GM23338 (cell line): ENCODE results near the gene DNAH10.

Experiments used
- CREB1 ChIP-seq: fragments of 250-450 bp; sonication (Bioruptor Pico); IDR thresholded peaks from 2 replicates; pipeline ENCODE4 v1.5.0; 2020; ENCODE audit warnings: low read depth, mild to moderate bottlenecking, moderate library complexity
- EZH2 ChIP-seq: fragments of 200-600 bp; sonication (generic); IDR thresholded peaks from one replicate; pipeline ENCODE4 v1.8.0; 2017; ENCODE audit warnings: antibody characterized with exemption, mild to moderate bottlenecking, low read depth; ENCODE audit not compliant: unreplicated experiment
- EZH2phosphoT487 ChIP-seq: fragments of 200-600 bp; sonication (generic); IDR thresholded peaks from one replicate; pipeline ENCODE4 v1.8.1; 2018; ENCODE audit warnings: antibody characterized with exemption; ENCODE audit not compliant: unreplicated experiment
- JUNB ChIP-seq: IDR thresholded peaks from one replicate; pipeline ENCODE4 v1.6.1; 2016; ENCODE audit warnings: antibody characterized with exemption; ENCODE audit not compliant: unreplicated experiment
- NANOG ChIP-seq: IDR thresholded peaks from 2 replicates; pipeline ENCODE4 v1.6.1; 2016; ENCODE audit warnings: antibody characterized with exemption, borderline replicate concordance
- POLR2AphosphoS5 ChIP-seq: IDR thresholded peaks from 2 replicates; pipeline ENCODE4 v1.6.1; 2016; ENCODE audit warnings: antibody characterized with exemption, low read depth
- STAT1 ChIP-seq: IDR thresholded peaks from one replicate; pipeline ENCODE4 v1.6.1; 2016; ENCODE audit warnings: antibody characterized with exemption; ENCODE audit not compliant: unreplicated experiment
- ZNF114 ChIP-seq: fragments of 250-450 bp; sonication (Bioruptor Pico); IDR thresholded peaks from 2 replicates; pipeline ENCODE4 v1.5.0; 2020; ENCODE audit warnings: mild to moderate bottlenecking, moderate library complexity
- ZNF331 ChIP-seq: fragments of 250-450 bp; sonication (Bioruptor Pico); IDR thresholded peaks from 2 replicates; pipeline ENCODE4 v1.5.0; 2020; ENCODE audit warnings: low read depth, mild to moderate bottlenecking, moderate library complexity
- TF ChIP-seq, protein P1 (sequence below), 2 experiments: fragments of 200-600 bp in 1 of 2; sonication (generic) in 1 of 2; conservative IDR thresholded peaks; 2 replicates each; pipeline versions ENCODE4 v1.5.1 to v1.6.1; 2016 to 2017; ENCODE audit warnings: antibody characterized with exemption in 2 of 2, low read depth in 2 of 2, mild to moderate bottlenecking in 2 of 2, moderate library complexity in 1 of 2
- TF ChIP-seq, protein P2 (sequence below): IDR thresholded peaks from one replicate; pipeline ENCODE4 v1.6.1; 2018; ENCODE audit warnings: antibody characterized with exemption; ENCODE audit not compliant: unreplicated experiment
- TF ChIP-seq, protein P3 (sequence below): fragments of 250-450 bp; sonication (Bioruptor Pico); IDR thresholded peaks from 2 replicates; pipeline ENCODE4 v1.5.0; 2020; ENCODE audit warnings: mild to moderate bottlenecking, moderate library complexity
- TF ChIP-seq, protein P4 (sequence below): IDR thresholded peaks from 2 replicates; pipeline ENCODE4 v1.6.1; 2016; ENCODE audit warnings: antibody characterized with exemption

DNA sequence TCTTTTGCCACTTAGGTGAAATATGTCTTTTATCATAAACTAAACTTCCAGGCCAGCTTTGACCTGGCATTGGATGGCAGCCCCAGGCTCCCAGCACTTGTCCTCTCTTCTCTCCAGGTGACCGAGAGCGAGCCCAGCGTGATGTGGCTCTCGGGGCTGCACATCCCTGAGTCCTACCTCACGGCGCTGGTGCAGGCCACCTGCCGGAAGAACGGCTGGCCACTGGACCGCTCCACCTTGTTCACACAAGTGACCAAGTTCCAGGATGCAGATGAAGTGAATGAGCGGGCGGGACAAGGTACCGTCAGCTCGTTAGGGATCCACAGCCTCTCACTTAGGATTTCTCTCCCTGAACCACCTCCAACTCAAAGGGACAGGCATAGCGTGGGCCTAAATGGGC lies 171.1 kb downstream of the DNAH10 start:
- TF ChIP-seq, protein P1, sequence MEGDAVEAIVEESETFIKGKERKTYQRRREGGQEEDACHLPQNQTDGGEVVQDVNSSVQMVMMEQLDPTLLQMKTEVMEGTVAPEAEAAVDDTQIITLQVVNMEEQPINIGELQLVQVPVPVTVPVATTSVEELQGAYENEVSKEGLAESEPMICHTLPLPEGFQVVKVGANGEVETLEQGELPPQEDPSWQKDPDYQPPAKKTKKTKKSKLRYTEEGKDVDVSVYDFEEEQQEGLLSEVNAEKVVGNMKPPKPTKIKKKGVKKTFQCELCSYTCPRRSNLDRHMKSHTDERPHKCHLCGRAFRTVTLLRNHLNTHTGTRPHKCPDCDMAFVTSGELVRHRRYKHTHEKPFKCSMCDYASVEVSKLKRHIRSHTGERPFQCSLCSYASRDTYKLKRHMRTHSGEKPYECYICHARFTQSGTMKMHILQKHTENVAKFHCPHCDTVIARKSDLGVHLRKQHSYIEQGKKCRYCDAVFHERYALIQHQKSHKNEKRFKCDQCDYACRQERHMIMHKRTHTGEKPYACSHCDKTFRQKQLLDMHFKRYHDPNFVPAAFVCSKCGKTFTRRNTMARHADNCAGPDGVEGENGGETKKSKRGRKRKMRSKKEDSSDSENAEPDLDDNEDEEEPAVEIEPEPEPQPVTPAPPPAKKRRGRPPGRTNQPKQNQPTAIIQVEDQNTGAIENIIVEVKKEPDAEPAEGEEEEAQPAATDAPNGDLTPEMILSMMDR (conservative IDR thresholded peaks at IDR 0.05; ENCODE audit: low read depth in 2 of 2): no peak
- no peak for TF ChIP-seq EZH2
- no peak for TF ChIP-seq POLR2AphosphoS5
- TF ChIP-seq ZNF331 (CRISPR knock-in tag): no peak
- TF ChIP-seq, protein P2, sequence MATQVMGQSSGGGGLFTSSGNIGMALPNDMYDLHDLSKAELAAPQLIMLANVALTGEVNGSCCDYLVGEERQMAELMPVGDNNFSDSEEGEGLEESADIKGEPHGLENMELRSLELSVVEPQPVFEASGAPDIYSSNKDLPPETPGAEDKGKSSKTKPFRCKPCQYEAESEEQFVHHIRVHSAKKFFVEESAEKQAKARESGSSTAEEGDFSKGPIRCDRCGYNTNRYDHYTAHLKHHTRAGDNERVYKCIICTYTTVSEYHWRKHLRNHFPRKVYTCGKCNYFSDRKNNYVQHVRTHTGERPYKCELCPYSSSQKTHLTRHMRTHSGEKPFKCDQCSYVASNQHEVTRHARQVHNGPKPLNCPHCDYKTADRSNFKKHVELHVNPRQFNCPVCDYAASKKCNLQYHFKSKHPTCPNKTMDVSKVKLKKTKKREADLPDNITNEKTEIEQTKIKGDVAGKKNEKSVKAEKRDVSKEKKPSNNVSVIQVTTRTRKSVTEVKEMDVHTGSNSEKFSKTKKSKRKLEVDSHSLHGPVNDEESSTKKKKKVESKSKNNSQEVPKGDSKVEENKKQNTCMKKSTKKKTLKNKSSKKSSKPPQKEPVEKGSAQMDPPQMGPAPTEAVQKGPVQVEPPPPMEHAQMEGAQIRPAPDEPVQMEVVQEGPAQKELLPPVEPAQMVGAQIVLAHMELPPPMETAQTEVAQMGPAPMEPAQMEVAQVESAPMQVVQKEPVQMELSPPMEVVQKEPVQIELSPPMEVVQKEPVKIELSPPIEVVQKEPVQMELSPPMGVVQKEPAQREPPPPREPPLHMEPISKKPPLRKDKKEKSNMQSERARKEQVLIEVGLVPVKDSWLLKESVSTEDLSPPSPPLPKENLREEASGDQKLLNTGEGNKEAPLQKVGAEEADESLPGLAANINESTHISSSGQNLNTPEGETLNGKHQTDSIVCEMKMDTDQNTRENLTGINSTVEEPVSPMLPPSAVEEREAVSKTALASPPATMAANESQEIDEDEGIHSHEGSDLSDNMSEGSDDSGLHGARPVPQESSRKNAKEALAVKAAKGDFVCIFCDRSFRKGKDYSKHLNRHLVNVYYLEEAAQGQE: no peak
- TF ChIP-seq EZH2phosphoT487: no peak
- TF ChIP-seq JUNB: no peak
- no peak for TF ChIP-seq ZNF114 (CRISPR knock-in tag)
- TF ChIP-seq CREB1 (CRISPR knock-in tag): no peak
- TF ChIP-seq STAT1: no peak
- TF ChIP-seq, protein P3, sequence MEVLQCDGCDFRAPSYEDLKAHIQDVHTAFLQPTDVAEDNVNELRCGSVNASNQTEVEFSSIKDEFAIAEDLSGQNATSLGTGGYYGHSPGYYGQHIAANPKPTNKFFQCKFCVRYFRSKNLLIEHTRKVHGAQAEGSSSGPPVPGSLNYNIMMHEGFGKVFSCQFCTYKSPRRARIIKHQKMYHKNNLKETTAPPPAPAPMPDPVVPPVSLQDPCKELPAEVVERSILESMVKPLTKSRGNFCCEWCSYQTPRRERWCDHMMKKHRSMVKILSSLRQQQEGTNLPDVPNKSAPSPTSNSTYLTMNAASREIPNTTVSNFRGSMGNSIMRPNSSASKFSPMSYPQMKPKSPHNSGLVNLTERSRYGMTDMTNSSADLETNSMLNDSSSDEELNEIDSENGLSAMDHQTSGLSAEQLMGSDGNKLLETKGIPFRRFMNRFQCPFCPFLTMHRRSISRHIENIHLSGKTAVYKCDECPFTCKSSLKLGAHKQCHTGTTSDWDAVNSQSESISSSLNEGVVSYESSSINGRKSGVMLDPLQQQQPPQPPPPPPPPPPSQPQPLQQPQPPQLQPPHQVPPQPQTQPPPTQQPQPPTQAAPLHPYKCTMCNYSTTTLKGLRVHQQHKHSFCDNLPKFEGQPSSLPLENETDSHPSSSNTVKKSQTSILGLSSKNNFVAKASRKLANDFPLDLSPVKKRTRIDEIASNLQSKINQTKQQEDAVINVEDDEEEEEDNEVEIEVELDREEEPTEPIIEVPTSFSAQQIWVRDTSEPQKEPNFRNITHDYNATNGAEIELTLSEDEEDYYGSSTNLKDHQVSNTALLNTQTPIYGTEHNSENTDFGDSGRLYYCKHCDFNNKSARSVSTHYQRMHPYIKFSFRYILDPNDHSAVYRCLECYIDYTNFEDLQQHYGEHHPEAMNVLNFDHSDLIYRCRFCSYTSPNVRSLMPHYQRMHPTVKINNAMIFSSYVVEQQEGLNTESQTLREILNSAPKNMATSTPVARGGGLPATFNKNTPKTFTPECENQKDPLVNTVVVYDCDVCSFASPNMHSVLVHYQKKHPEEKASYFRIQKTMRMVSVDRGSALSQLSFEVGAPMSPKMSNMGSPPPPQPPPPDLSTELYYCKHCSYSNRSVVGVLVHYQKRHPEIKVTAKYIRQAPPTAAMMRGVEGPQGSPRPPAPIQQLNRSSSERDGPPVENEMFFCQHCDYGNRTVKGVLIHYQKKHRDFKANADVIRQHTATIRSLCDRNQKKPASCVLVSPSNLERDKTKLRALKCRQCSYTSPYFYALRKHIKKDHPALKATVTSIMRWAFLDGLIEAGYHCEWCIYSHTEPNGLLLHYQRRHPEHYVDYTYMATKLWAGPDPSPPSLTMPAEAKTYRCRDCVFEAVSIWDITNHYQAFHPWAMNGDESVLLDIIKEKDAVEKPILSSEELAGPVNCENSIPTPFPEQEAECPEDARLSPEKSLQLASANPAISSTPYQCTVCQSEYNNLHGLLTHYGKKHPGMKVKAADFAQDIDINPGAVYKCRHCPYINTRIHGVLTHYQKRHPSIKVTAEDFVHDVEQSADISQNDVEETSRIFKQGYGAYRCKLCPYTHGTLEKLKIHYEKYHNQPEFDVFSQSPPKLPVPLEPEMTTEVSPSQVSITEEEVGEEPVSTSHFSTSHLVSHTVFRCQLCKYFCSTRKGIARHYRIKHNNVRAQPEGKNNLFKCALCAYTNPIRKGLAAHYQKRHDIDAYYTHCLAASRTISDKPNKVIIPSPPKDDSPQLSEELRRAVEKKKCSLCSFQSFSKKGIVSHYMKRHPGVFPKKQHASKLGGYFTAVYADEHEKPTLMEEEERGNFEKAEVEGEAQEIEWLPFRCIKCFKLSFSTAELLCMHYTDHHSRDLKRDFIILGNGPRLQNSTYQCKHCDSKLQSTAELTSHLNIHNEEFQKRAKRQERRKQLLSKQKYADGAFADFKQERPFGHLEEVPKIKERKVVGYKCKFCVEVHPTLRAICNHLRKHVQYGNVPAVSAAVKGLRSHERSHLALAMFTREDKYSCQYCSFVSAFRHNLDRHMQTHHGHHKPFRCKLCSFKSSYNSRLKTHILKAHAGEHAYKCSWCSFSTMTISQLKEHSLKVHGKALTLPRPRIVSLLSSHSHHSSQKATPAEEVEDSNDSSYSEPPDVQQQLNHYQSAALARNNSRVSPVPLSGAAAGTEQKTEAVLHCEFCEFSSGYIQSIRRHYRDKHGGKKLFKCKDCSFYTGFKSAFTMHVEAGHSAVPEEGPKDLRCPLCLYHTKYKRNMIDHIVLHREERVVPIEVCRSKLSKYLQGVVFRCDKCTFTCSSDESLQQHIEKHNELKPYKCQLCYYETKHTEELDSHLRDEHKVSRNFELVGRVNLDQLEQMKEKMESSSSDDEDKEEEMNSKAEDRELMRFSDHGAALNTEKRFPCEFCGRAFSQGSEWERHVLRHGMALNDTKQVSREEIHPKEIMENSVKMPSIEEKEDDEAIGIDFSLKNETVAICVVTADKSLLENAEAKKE (CRISPR knock-in tag): no peak
- TF ChIP-seq, protein P4, sequence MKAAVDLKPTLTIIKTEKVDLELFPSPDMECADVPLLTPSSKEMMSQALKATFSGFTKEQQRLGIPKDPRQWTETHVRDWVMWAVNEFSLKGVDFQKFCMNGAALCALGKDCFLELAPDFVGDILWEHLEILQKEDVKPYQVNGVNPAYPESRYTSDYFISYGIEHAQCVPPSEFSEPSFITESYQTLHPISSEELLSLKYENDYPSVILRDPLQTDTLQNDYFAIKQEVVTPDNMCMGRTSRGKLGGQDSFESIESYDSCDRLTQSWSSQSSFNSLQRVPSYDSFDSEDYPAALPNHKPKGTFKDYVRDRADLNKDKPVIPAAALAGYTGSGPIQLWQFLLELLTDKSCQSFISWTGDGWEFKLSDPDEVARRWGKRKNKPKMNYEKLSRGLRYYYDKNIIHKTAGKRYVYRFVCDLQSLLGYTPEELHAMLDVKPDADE: no peak
- no peak for TF ChIP-seq NANOG
